Measurements from ENCODE around the gene MYL12B. TPM values are rescaled to one million over a fixed set of nuclear protein-coding genes. Genes with fewer than 3 reads are reported as not detected.
A peak's percentile ranks its signal among the peaks of the same experiment; 100 is the strongest.
"Not testable (repeated sequence)": the region's sequence is repeated elsewhere in the genome, so short reads cannot be mapped to it uniquely, and the experiment has no call there.

MYL12B gene
- total RNA-seq, 2 experiments from 2014 or later = 402 to 404 TPM

DNA sequence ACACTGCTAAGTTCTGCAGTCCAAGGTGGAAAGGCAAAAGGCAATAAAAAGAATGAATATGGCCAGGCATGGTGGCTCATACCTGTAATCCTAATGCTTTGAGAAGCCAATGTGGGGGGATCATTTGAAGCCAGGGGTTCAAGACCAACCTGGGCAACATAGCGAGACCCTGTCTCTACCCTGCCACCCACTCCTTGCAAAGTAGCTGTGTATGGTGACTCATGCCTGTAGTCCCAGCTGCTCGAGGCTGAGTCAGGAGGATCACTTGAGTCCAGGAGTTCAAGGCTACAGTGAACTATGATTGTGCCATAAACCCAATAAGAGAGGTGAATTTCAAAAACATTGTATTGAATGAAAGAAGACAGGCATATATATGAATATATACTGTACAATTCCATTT, 2.4 kb downstream of the MYL12B start:
- H3K36me3 Mint-ChIP-seq (ENCODE audit: low read depth) = peaks cover 48% of the 10 kb centered on the region
- no peak for DNase-seq
- H3K27ac Mint-ChIP-seq = no peak overlapping the region
- H3K27me3 Mint-ChIP-seq (ENCODE audit: low read depth) = no peaks in the 10 kb centered on the region
- POLR2A ChIA-PET = interaction anchor here (1.8 to 6.5 kb wide), 3 partner anchors 15 to 329 kb away, joined by 6 to 218 read pairs (median 11); partner anchors contain the start of gene MYL12A
- no peak for ATAC-seq
- CTCF ChIA-PET = interaction anchor here (0.9 to 2.8 kb wide), 8 partner anchors 11 to 332 kb away, joined by 3 to 9 read pairs (median 4); no protein-coding TSS in a partner anchor
- H3K9me3 Mint-ChIP-seq (ENCODE audit: insufficient read depth) = no peaks in the 10 kb centered on the region
- H3K4me3 Mint-ChIP-seq = peak overlapping the region; percentile 23
- peaks cover 76% of the 10 kb centered on the region for H3K4me1 Mint-ChIP-seq (ENCODE audit: low read depth)

DNA sequence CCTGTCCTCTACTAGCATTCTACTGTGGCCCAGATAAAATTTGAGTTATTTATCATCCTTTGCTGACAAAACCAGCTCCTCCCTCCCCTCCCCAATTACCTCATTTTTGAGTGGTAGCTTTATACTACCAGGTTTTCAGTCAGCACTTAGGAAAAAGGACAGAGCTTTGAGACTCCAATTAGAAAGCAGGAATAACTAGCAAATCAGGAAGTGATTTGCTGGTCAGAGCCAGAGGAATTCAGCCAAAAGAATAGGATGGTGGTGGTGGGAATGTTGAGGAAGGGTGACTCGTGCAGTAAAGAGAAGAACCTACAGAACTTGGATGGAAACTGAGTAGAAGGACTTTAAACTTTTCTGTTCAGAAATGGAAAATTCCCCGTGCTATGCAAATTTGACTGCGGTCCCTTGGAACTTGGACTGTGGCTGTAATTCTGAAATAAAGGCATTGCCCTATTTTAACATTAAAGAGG, 3.7 kb downstream of the MYL12B start:
- DNase-seq = no peak
- POLR2A ChIA-PET = interaction anchor here (2.8 kb wide), 1 partner anchor 32 kb away, joined by 11 read pairs; no protein-coding TSS in a partner anchor
- H3K27ac Mint-ChIP-seq = peak overlapping the region; percentile 10
- peaks cover 71% of the 10 kb centered on the region for H3K4me1 Mint-ChIP-seq (ENCODE audit: low read depth)
- no peaks in the 10 kb centered on the region for H3K9me3 Mint-ChIP-seq (ENCODE audit: insufficient read depth)
- CTCF ChIA-PET = interaction anchor here (1.3 to 2.8 kb wide), 5 partner anchors 31 to 328 kb away, joined by 3 to 9 read pairs (median 4); no protein-coding TSS in a partner anchor
- H3K27me3 Mint-ChIP-seq (ENCODE audit: low read depth) = no peaks in the 10 kb centered on the region
- ATAC-seq = no peak
- H3K4me3 Mint-ChIP-seq = no peak overlapping the region
- peaks cover 43% of the 10 kb centered on the region for H3K36me3 Mint-ChIP-seq (ENCODE audit: low read depth)

DNA sequence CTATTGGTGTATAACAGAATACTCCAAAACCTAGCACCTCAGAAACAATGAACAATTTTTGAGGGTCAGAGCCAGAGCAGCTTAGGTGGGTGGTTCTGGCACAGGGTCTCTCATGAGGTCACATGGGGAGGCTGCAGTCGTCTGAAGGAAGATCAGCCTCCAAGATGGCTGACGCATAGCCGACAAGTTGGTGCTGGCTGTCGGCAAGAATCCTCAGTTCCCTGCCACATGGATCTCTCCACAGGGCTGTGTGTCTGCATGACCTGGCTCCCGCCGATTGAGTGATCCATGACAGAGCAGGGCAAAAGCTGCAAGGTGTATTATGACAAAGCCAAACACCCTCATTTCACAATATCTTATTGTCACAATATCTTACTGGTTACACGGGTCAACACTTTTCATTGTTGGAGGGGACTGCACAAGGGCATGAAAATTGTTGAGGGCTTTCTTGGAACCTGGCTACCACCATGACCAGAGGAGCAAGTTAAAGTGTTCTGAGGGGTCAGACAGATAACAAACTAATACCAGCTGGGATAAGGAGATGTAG, 4.2 kb downstream of the MYL12B start:
- H3K36me3 Mint-ChIP-seq (ENCODE audit: low read depth) = peaks cover 41% of the 10 kb centered on the region
- POLR2A ChIA-PET = no interaction called here

DNA sequence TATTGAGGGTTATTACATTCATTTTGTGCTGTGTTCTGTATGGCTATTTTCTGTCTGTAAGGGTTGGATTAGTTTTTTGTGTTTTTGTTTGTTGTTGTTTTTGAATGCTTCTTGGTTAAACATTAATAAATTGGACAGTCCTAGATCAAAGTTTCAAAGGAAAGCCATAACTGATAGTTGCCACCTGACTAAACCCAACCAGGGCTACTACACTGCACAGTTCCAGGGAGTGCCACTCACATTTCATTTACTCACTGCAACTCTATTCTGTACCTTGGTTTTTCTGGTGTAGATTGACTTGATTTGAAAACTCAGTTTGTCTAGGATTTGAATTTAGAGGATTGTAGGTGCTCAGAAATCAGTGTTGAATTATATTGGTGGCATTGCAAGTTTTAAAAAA, 6.4 kb downstream of the MYL12B start:
- no peak overlapping the region for H3K4me3 Mint-ChIP-seq
- ChIA-PET CTCF (no interaction called here), POLR2A (no interaction called here)
- DNase-seq (no peak), ATAC-seq (no peak)
- H3K9me3 Mint-ChIP-seq (ENCODE audit: insufficient read depth) = no peaks in the 10 kb centered on the region
- H3K36me3 Mint-ChIP-seq (ENCODE audit: low read depth) = peaks cover 36% of the 10 kb centered on the region
- H3K27ac Mint-ChIP-seq = no peak overlapping the region
- H3K4me1 Mint-ChIP-seq (ENCODE audit: low read depth) = peaks cover 68% of the 10 kb centered on the region
- no peaks in the 10 kb centered on the region for H3K27me3 Mint-ChIP-seq (ENCODE audit: low read depth)

More for the DNA sequence above, 4.2 kb downstream of the MYL12B start:
- H3K9me3 Mint-ChIP-seq (ENCODE audit: insufficient read depth) = no peaks in the 10 kb centered on the region
- no peaks in the 10 kb centered on the region for H3K27me3 Mint-ChIP-seq (ENCODE audit: low read depth)
- ATAC-seq (no peak), DNase-seq (no peak)
- H3K4me1 Mint-ChIP-seq (ENCODE audit: low read depth) = peaks cover 66% of the 10 kb centered on the region
- H3K4me3 Mint-ChIP-seq = peak overlapping the region; percentile 17
- peak overlapping the region; percentile 23 for H3K27ac Mint-ChIP-seq
- CTCF ChIA-PET = interaction anchor here (1.3 to 2.0 kb wide), 3 partner anchors 32 to 328 kb away, joined by 3 to 4 read pairs (median 4); no protein-coding TSS in a partner anchor

DNA sequence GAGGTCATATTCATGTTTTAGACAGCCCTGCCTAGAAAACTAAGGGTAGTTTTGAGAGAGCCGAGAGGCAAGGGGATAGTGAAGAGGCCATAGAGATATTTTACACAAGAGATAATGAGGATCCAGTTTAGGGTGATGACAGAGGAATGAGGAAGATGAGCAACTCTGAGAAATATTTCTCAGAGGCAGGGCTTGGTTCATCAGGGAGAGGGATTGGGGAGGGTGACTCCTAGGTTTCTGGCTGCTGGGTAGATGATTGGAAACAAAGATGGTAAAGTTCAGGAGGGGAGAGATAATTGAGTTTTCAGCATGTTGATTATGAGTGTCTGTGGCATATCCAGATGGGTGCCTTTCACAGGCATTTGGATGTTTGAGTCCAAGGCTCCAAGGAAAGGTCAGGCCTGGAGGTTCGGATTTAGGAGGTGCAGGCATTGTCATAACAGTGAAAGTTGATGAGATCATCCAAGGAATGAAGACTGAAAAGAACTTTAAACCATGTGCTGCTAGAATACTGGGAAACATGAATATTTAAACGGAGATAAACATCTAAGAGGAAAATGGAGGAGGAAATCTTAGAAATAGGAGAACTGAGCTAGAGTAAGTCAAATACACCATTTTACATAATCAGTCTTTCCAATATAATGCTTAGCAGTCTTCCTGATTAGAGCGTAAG, 7.4 kb downstream of the MYL12B start:
- H3K4me3 Mint-ChIP-seq = no peak overlapping the region
- peaks cover 37% of the 10 kb centered on the region for H3K36me3 Mint-ChIP-seq (ENCODE audit: low read depth)
- no peaks in the 10 kb centered on the region for H3K9me3 Mint-ChIP-seq (ENCODE audit: insufficient read depth)
- no peak overlapping the region for H3K27ac Mint-ChIP-seq
- no peaks in the 10 kb centered on the region for H3K27me3 Mint-ChIP-seq (ENCODE audit: low read depth)
- H3K4me1 Mint-ChIP-seq (ENCODE audit: low read depth) = peaks cover 58% of the 10 kb centered on the region
- ChIA-PET CTCF (interaction anchor here (1.0 to 15.7 kb wide), 2 partner anchors 29 to 395 kb away, joined by 3 to 214 read pairs; no protein-coding TSS in a partner anchor), POLR2A (no interaction called here)
- ATAC-seq (no peak), DNase-seq (no peak)

DNA sequence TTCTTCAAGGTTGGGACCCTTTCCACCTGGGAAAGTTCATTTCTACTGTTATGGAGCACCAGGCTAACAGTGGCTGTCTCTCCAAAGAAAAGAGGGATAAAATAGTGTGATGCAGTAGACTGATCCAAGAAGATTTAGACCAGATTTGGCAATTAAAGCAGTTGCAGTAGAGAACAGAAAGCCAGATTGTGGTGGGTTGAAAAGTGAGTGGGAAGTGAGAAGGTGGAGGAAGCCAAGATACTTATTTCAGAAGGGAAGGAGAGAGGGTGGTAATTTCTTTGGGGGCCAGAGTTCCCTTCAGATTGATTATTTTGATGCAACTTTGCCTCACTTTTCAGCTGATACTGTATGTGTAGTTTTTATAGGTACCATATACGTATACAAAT, 8.0 kb downstream of the MYL12B start:
- Mint-ChIP-seq H3K4me1 (ENCODE audit: low read depth) (peaks cover 53% of the 10 kb centered on the region), H3K9me3 (ENCODE audit: insufficient read depth) (no peaks in the 10 kb centered on the region), H3K36me3 (ENCODE audit: low read depth) (peaks cover 37% of the 10 kb centered on the region), H3K4me3 (no peak overlapping the region), H3K27ac (peak overlapping the region; percentile 1), H3K27me3 (ENCODE audit: low read depth) (no peaks in the 10 kb centered on the region)
- ChIA-PET POLR2A (no interaction called here), CTCF (interaction anchor here (1.0 to 15.7 kb wide), 2 partner anchors 29 to 394 kb away, joined by 3 to 214 read pairs; no protein-coding TSS in a partner anchor)
- DNase-seq (no peak), ATAC-seq (no peak)

DNA sequence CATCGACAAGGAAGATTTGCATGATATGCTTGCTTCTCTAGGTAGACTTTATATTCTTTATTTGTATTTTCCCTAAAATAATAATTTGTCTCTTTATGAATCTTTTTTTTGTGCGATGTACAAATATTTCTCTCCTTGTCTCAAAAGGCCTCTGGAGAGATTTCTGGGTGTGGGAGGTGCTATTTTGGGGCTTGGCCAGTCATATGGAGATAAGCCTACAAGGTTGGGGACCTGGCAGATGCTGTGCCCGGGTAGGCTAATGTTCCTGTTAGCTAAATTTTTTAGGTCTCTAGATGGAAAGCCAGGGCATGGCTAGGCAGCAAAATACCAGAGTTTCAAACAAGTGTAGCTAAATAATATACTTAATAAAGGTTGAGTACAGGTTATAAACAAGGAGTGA, 11.1 kb downstream of the MYL12B start:
- Mint-ChIP-seq H3K4me1 (ENCODE audit: low read depth) (peaks cover 27% of the 10 kb centered on the region), H3K4me3 (no peak overlapping the region), H3K36me3 (ENCODE audit: low read depth) (peaks cover 44% of the 10 kb centered on the region), H3K27me3 (ENCODE audit: low read depth) (no peaks in the 10 kb centered on the region), H3K9me3 (ENCODE audit: insufficient read depth) (no peaks in the 10 kb centered on the region), H3K27ac (no peak overlapping the region)
- ATAC-seq = no peak
- DNase-seq = no peak
- ChIA-PET CTCF (interaction anchor here (1.4 to 15.7 kb wide), 2 partner anchors 9 to 391 kb away, joined by 3 to 214 read pairs; no protein-coding TSS in a partner anchor), POLR2A (no interaction called here)

DNA sequence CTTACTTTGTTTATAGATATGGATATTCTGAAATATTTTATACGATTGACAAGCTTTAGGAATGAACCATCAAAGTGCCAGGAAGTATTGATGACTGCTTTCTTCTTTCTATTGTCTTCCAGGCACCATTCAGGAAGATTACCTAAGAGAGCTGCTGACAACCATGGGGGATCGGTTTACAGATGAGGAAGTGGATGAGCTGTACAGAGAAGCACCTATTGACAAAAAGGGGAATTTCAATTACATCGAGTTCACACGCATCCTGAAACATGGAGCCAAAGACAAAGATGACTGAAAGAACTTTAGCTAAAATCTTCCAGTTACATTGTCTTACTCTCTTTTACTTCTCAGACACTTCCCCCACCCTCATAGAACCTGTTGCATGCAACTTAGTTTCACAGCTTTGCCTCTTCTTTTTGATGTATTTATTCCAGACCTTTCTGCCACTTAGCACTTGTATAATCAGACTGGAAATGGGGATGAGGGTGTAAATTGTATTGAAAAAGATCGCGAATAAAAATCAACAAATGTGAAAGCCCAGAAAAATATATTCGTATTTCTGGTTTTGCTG, 15.8 kb downstream of the MYL12B start:
- CTCF ChIA-PET = interaction anchor here (1.3 to 15.7 kb wide), 5 partner anchors 15 to 386 kb away, joined by 3 to 214 read pairs (median 5); no protein-coding TSS in a partner anchor

DNA sequence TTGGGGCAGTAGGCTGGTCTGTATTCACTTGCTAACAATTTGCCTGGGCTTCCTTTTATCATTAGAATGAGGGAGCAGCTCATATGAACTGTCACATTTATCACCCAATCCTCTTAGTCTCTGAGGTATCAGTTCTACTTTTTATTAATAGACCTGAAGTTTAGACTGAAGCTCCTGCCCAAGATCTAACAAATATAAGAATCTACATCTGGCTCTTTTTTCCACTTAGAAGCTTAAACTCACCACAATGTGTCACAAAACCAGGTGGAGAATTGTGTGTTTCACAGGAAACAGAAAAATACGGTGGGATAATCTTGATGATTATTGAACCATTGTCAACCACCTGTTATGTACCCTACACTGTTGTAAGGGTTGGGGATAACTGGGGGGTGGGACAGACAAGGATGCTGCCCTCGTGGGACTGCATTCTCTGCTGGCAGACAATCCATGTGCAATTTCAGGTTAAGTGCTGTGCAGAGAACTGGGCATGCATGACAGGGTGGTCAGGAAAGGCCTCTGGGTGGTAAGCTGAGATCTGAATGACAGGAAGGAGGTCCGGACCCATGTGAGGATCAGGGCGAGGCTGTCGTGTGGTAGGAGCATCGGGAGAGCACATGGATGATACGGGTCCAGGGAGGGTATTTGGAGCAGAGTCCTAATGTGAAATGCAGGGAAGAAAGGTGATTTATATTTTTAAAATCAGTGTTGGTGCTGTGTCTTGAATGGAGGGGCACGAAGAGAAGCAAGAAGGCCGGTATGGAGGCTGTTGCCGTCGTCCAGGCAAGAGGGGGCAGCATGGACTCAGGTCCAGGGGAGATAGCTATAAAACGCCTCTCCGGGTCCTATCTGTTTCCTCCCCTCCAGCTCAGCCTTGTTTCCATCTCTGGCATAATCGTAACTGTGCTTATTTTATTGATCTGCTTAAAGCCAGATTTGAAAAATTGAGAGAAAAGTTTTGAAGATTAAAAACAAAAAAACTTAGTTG, 17.6 kb downstream of the MYL12B start:
- peak overlapping the region; percentile 0 for H3K27ac Mint-ChIP-seq
- CTCF ChIA-PET = interaction anchor here (0.6 to 15.7 kb wide), 10 partner anchors 14 to 715 kb away, joined by 3 to 214 read pairs (median 4); no protein-coding TSS in a partner anchor
- ATAC-seq (no peak), DNase-seq (no peak)
- H3K36me3 Mint-ChIP-seq (ENCODE audit: low read depth) = peaks cover 35% of the 10 kb centered on the region
- H3K9me3 Mint-ChIP-seq (ENCODE audit: insufficient read depth) = no peaks in the 10 kb centered on the region
- H3K27me3 Mint-ChIP-seq (ENCODE audit: low read depth) = no peaks in the 10 kb centered on the region
- H3K4me3 Mint-ChIP-seq = no peak overlapping the region
- no peaks in the 10 kb centered on the region for H3K4me1 Mint-ChIP-seq (ENCODE audit: low read depth)
- POLR2A ChIA-PET = interaction anchor here (0.6 to 1.2 kb wide), 3 partner anchors 16 to 387 kb away, joined by 3 read pairs; no protein-coding TSS in a partner anchor

More for the DNA sequence above, 15.8 kb downstream of the MYL12B start:
- H3K27ac Mint-ChIP-seq; H3K4me3 Mint-ChIP-seq; DNase-seq; H3K9me3 Mint-ChIP-seq (ENCODE audit: insufficient read depth); H3K27me3 Mint-ChIP-seq (ENCODE audit: low read depth); POLR2A ChIA-PET; ATAC-seq; H3K4me1 Mint-ChIP-seq (ENCODE audit: low read depth): not testable (repeated sequence)
- peaks cover 49% of the 10 kb centered on the region for H3K36me3 Mint-ChIP-seq (ENCODE audit: low read depth)

DNA sequence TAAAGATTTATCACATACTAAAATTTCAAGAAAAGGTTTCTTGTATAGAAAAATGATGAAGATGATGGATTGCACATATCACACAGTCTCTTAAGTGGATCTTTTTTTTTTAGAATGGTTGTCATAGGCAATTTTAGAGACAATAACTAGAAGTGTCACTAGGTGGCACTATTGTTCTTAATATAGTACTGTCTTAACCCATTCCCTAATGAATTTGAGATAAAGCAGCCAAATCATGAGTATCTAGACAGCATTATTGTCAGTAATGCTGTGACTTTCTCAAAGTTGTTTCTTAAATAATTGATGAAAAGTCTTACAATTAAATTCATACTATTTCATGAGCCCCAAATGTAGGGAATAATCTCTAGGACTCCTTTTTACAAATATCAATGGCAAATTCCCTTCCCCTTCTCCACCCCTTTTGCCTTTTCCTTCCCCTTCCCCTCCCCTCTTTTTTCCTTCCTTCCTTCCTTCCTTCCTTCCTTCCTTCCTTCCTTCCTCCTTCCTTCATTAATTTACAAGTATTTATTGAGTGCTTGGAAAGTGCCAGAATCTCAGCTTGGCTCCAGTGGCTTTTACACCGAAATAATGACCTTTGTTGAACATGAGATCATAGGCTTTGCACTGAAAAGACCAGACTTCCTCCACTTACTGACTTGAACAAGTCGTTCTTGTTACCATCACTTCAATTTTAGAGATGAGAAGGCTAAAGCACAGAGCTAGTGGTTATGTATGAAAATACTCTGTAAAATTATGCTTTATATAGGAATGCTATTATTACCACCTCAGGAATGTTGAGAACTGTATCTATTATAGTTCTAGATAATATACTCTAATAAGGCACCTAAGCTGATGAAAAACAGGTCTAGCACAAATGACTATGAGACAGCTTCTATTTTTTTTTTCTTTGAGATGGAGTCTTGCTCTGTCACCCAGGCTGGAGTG, 19.8 kb downstream of the MYL12B start:
- POLR2A ChIA-PET = interaction anchor here (1.8 kb wide), 1 partner anchor 384 kb away, joined by 5 read pairs; no protein-coding TSS in a partner anchor
- CTCF ChIA-PET = interaction anchor here (0.7 to 15.7 kb wide), 23 partner anchors 9 to 713 kb away, joined by 3 to 214 read pairs (median 4); no protein-coding TSS in a partner anchor
- H3K9me3 Mint-ChIP-seq (ENCODE audit: insufficient read depth) = no peaks in the 10 kb centered on the region

More for the DNA sequence above, 19.8 kb downstream of the MYL12B start:
- ATAC-seq (peak; percentile 82), DNase-seq (no peak)
- Mint-ChIP-seq H3K4me1 (ENCODE audit: low read depth) (no peaks in the 10 kb centered on the region), H3K4me3 (no peak overlapping the region), H3K27ac (no peak overlapping the region), H3K36me3 (ENCODE audit: low read depth) (peaks cover 20% of the 10 kb centered on the region), H3K27me3 (ENCODE audit: low read depth) (peaks cover 5% of the 10 kb centered on the region)
